SK-N-SH treated with all-trans-retinoic acid at 6 μM for 48 hours (cell line): ENCODE data around the gene TMEM135.

Experiments
- ARNTL ChIP-seq: fragments of 450-650 bp; formaldehyde crosslinking; IDR thresholded peaks from 2 replicates; pipeline ENCODE4 v1.5.0; 2020; ENCODE audit warnings: low read depth, mild to moderate bottlenecking, moderate library complexity, borderline replicate concordance
- BACH2 ChIP-seq: fragments of 250-450 bp; sonication (Bioruptor Pico); IDR thresholded peaks from 2 replicates; pipeline ENCODE4 v1.9.0; 2021; ENCODE audit warnings: mild to moderate bottlenecking, borderline replicate concordance
- CREB5 ChIP-seq: fragments of 250-450 bp; sonication (Bioruptor Pico); IDR thresholded peaks from 2 replicates; pipeline ENCODE4 v1.5.1; 2020; ENCODE audit warnings: low read depth, mild to moderate bottlenecking, moderate library complexity
- CSRNP3 ChIP-seq: fragments of 250-450 bp; sonication (Bioruptor Pico); IDR thresholded peaks from 2 replicates; pipeline ENCODE4 v1.5.1; 2021; ENCODE audit warnings: mild to moderate bottlenecking, moderate library complexity
- GLIS3 ChIP-seq: fragments of 250-450 bp; sonication (Bioruptor Pico); IDR thresholded peaks from 2 replicates; pipeline ENCODE4 v1.5.0; 2020; ENCODE audit warnings: mild to moderate bottlenecking, moderate library complexity
- OSR1 ChIP-seq: fragments of 250-450 bp; sonication (Bioruptor Pico); IDR thresholded peaks from 2 replicates; pipeline ENCODE4 v1.8.0; 2022; ENCODE audit warnings: moderate library complexity, mild to moderate bottlenecking, inconsistent platforms
- PATZ1 ChIP-seq: fragments of 250-450 bp; sonication (Bioruptor Pico); IDR thresholded peaks from 2 replicates; pipeline ENCODE4 v1.8.0; 2020; ENCODE audit warnings: mild to moderate bottlenecking, moderate library complexity, borderline replicate concordance
- POU6F1 ChIP-seq: fragments of 250-450 bp; sonication (Bioruptor Pico); IDR thresholded peaks from 2 replicates; pipeline ENCODE4 v1.8.0; 2021; ENCODE audit warnings: low read depth, mild to moderate bottlenecking, moderate library complexity, borderline replicate concordance
- PPARA ChIP-seq: fragments of 250-450 bp; sonication (Bioruptor Pico); IDR thresholded peaks from 2 replicates; pipeline ENCODE4 v1.5.0; 2020; ENCODE audit warnings: mild to moderate bottlenecking, borderline replicate concordance
- RARB ChIP-seq: fragments of 250-450 bp; sonication (Bioruptor Pico); IDR thresholded peaks from 2 replicates; pipeline ENCODE4 v1.8.0; 2021; ENCODE audit warnings: mild to moderate bottlenecking, moderate library complexity
- SNAI2 ChIP-seq: fragments of 250-450 bp; sonication (Bioruptor Pico); IDR thresholded peaks from 2 replicates; pipeline ENCODE4 v1.5.0; 2020; ENCODE audit warnings: mild to moderate bottlenecking, moderate library complexity
- TCF4 ChIP-seq: fragments of 250-450 bp; sonication (Bioruptor Pico); IDR thresholded peaks from 2 replicates; pipeline ENCODE4 v1.8.0; 2021; ENCODE audit warnings: mild to moderate bottlenecking, moderate library complexity, borderline replicate concordance
- ZFP3 ChIP-seq: fragments of 250-450 bp; sonication (Bioruptor Pico); IDR thresholded peaks from 2 replicates; pipeline ENCODE4 v1.5.0; 2020; ENCODE audit warnings: mild to moderate bottlenecking, moderate library complexity

GRCh38 chr11:87256694-87257340 lies 219.1 kb downstream of the TMEM135 start:
- TF ChIP-seq RARB (no peak), POU6F1 (CRISPR knock-in tag) (no peak), ZFP3 (CRISPR knock-in tag) (no peak), CREB5 (no peak), GLIS3 (CRISPR knock-in tag) (no peak), ARNTL (CRISPR knock-in tag) (no peak), PATZ1 (CRISPR knock-in tag) (no peak), OSR1 (no peak), SNAI2 (CRISPR knock-in tag) (no peak), PPARA (CRISPR knock-in tag) (no peak), TCF4 (CRISPR knock-in tag) (no peak), BACH2 (CRISPR knock-in tag) (no peak), CSRNP3 (CRISPR knock-in tag) (no peak)
